HG02642 (cell line): Measurements from ENCODE around the gene KIF2B.
"Not testable (repeated sequence)": the region's sequence is repeated elsewhere in the genome, so short reads cannot be mapped to it uniquely, and the experiment has no call there.

Experiments used
- ATAC-seq: cut with Tn5 transposase; IDR thresholded peaks from one replicate; pipeline ENCODE4 v1.9.1; 2021; ENCODE audit warnings: mild to moderate bottlenecking; ENCODE audit not compliant: unreplicated experiment, poor library complexity

KIF2B gene

DNA sequence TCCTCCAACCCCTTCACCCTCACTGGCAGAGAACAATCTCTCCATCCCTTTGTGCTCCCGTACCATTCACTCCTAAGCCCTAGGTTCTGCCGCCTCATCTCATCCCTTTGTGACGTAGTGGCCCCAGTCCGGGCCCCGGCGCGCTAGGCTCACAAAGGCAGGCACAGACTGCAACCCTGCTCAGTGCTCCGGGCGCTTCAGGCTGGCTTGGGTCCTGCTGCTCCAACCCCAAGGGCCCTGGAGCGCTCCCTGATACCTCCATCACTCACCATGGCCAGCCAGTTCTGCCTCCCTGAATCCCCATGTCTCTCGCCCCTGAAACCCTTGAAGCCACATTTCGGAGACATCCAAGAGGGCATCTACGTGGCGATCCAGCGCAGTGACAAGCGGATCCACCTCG lies at the start of gene KIF2B:
TSS of gene KIF2B (plus strand) at position 164 of the 400 bp plus-strand sequence. CDS start at position 271, 107 bp downstream.
- no peak for ATAC-seq

DNA sequence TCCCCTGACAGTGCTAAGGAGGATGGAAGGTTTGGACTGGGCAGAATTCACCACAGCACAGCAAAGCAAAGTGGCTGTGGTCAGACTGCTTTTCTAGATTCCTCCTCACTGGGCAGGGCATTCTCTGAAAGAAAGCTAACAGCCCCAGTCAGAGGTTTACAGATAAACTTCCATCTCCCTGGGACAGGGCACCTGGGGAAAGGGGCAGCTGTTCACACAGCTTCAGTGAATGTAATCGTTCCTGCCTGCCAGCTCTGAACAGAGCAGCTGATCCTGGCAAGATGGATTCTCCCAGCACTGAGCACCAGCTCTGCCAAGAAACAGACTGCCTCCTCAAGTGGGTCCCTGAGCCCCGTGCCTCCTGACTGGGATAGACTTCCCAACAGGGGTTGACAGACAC lies 42.4 kb upstream of the KIF2B start:
- ATAC-seq = no peak

GRCh38 chr17:53791551-53791950 lies 31.2 kb upstream of the KIF2B start:
- no peak for ATAC-seq

DNA sequence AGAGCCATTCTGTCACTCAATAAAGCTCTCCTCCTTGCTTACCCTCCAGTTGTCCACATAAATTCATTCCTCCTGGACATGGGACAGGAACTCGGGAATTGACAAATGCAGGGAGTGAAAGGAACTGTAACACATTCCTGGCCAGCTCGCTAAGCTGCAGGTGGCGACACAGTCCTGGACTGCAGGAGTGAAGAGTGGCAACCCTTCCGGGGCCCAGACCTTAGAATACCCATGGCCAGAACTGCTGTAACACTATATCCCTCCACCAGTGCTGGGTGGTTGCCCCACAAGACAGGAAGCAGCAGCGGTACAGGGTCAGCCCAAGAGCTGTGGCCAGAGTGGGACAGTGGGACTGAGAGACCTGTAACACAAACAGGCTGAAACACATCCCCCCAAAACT lies 30.3 kb upstream of the KIF2B start:
- ATAC-seq = no peak

GRCh38 chr17:53792997-53793396 lies 29.7 kb upstream of the KIF2B start:
- no peak for ATAC-seq

DNA sequence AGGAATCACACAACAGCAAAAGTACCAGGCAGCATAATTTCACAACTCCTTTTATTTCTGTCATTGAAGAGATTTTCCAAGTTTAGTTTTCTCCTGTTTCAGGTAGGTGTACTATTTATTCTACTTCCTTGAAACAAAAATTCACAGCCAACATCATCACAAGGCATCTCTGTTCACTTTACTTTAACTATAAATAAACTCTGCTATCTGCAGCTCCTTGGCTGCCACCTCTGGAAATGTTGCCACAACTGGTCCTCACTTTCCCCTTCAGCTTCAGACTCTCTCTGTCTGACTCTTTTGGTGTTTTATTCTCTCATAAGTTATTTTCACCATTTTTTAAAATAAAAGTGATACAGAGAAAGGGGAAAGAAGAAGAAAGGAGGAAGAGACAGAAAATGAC lies 27.9 kb upstream of the KIF2B start:
- no peak for ATAC-seq

GRCh38 chr17:53796642-53797041 lies 26.1 kb upstream of the KIF2B start:
- no peak for ATAC-seq

DNA sequence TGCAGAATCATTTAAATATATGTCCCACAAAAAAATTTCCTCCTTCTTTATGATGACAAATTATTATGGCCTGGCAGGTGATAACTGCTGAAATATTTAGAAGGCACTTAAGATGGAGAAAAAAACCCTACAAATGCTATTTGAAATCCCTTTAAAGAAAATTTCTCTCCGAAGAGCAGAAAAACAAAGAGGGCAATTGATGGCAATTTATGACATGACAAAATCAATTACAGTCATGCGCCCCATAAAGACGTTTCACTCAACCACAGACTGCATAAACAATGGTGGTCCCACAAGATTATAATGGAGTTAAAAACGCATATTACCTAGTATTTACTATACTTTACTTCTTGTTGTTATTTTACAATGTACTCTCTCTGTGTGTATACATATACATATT lies 25.2 kb upstream of the KIF2B start:
- no peak for ATAC-seq

- ATAC-seq = no peak
Measured at GRCh38 chr17:53804437-53804836, 18.3 kb upstream of the KIF2B start.

- no peak for ATAC-seq
Measured at GRCh38 chr17:53806473-53806872, 16.3 kb upstream of the KIF2B start.

- ATAC-seq = no peak
Measured at GRCh38 chr17:53807286-53807685, 15.4 kb upstream of the KIF2B start.

DNA sequence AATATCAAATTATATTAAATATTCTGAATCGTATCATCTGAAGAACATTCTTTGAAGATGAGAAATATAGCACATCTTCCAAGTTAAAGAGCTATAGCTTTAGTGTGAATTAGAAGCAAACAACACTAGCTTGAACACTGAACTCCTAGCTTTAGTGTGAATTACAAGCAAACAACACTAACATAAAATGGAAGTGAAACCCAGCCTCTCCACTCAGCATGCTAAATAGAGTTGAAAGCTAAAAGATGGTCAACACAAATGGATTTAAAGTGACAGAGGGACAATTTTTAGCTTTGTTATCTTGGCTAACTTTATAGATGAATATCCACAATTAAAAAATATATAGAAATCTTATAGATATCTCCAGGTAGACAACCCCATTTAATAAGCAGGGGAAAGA lies 4.5 kb upstream of the KIF2B start:
- ATAC-seq = no peak

GRCh38 chr17:53818929-53819328 lies 3.8 kb upstream of the KIF2B start:
- ATAC-seq = no peak

DNA sequence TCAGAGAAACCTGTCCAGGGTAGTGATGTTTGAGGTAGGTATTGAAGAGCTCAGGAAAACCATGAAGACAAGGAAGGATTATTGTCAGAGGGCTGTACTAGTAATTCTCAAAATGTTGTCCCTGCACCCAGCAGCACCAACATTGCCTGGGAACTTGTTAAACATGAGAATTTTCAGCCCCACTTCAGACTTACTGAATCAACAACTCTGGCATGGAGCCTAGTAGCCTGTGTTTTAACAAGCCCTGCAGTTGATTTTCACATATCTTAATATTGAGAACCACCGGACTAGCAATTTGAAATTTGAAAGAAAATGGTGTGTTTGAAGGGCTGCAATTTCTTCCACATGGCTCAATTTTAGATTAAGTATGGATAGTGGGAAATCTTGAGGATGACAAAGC lies 2.8 kb upstream of the KIF2B start:
- ATAC-seq = no peak

- no peak for ATAC-seq
Measured at GRCh38 chr17:53823341-53824050, 769 bp downstream of the KIF2B start.

GRCh38 chr17:53834771-53835170 lies 12.0 kb downstream of the KIF2B start:
- ATAC-seq = not testable (repeated sequence)

- ATAC-seq = no peak
Measured at GRCh38 chr17:53837131-53837530, 14.4 kb downstream of the KIF2B start.

- no peak for ATAC-seq
Measured at GRCh38 chr17:53844491-53845107, 21.9 kb downstream of the KIF2B start.

DNA sequence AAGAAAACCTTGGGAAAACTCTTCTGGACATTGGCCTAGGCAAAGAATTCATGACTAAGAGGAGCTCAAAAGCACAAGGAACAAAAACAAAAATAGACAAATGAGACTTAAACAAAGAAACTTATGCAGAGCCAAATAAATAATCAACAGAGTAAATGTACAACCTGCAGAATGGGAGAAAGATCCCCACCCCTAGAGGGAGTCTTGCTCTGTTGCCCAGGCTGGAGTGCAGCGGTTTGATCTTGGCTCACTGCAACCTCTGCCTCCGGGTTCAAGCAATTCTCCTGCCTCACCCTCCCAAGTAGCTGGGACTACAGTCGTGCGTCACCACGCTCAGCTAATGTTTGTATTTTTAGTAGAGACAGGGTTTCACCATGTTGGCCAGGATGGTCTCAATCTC lies 48.4 kb downstream of the KIF2B start:
- ATAC-seq = not testable (repeated sequence)
